Measurements from ENCODE around the gene SCN1B. TPM values are rescaled to one million over a fixed set of nuclear protein-coding genes. Genes with fewer than 3 reads are reported as not detected.

SCN1B gene
- 15.3 to 20.9 TPM (median 20.5 TPM) in 5 replicates for total RNA-seq (2022; extraction: Qiagen RNA extraction; ENCODE audit: low read depth)

GRCh38 chr19:35030257-35031071 lies at the start of gene SCN1B:
Gene SCN1B, plus strand, starts transcription at chr19:35030470. Its CDS starts 351 bp downstream, at chr19:35030821.

GRCh38 chr19:34999498-35000337 lies 30.6 kb upstream of the SCN1B start, which contains the start of gene GRAMD1A:
Gene GRAMD1A, plus strand, starts transcription at chr19:35000323. Its CDS starts 156 bp downstream, at chr19:35000479.

GRCh38 chr19:35041548-35042055 lies 11.3 kb downstream of the SCN1B start, which contains the start of gene HPN:
Gene HPN, plus strand, starts transcription at chr19:35041721. Its CDS starts 786 bp downstream, at chr19:35042507.

Other genes starting within 250 kb of the SCN1B start
- gene ZNF30, start 103.6 kb upstream of the SCN1B start, total RNA-seq (2022; extraction: Qiagen RNA extraction; ENCODE audit: low read depth), result 5.0 to 7.2 TPM (median 5.4 TPM) in 5 replicates
- gene ZNF792, start 66.2 kb upstream of the SCN1B start, total RNA-seq (2022; extraction: Qiagen RNA extraction; ENCODE audit: low read depth), result 1.3 to 2.2 TPM (median 2.1 TPM) in 5 replicates
- 127 to 167 TPM (median 165 TPM) in 5 replicates for gene GRAMD1A, start 30.1 kb upstream of the SCN1B start, total RNA-seq (2022; extraction: Qiagen RNA extraction; ENCODE audit: low read depth)
- 0.15 to 0.23 TPM in 2 of 5 replicates, not detected in the others for gene HPN, start 11.3 kb downstream of the SCN1B start, total RNA-seq (2022; extraction: Qiagen RNA extraction; ENCODE audit: low read depth)
- 0.39 to 0.46 TPM (median 0.42 TPM) in 3 of 5 replicates, not detected in the others for gene FXYD3, start 85.4 kb downstream of the SCN1B start, total RNA-seq (2022; extraction: Qiagen RNA extraction; ENCODE audit: low read depth)
- 0.13 to 0.30 TPM (median 0.21 TPM) in 4 of 5 replicates, not detected in the other for gene LGI4, start 104.6 kb downstream of the SCN1B start, total RNA-seq (2022; extraction: Qiagen RNA extraction; ENCODE audit: low read depth)
- gene FXYD1, start 108.4 kb downstream of the SCN1B start, total RNA-seq (2022; extraction: Qiagen RNA extraction; ENCODE audit: low read depth), result 0.39 to 0.57 TPM in 2 of 5 replicates, not detected in the others
- gene FXYD7, start 112.8 kb downstream of the SCN1B start, total RNA-seq (2022; extraction: Qiagen RNA extraction; ENCODE audit: low read depth), result 0.31 to 0.40 TPM in 2 of 5 replicates, not detected in the others
- gene FXYD5, start 124.3 kb downstream of the SCN1B start, total RNA-seq (2022; extraction: Qiagen RNA extraction; ENCODE audit: low read depth), result 193 to 218 TPM (median 210 TPM) in 5 replicates
- gene FAM187B, start 198.3 kb downstream of the SCN1B start, total RNA-seq (2022; extraction: Qiagen RNA extraction; ENCODE audit: low read depth), result not detected in 5 replicates
- gene LSR, start 218.5 kb downstream of the SCN1B start, total RNA-seq (2022; extraction: Qiagen RNA extraction; ENCODE audit: low read depth), result 8.0 to 13.1 TPM (median 9.4 TPM) in 5 replicates
- gene USF2, start 238.5 kb downstream of the SCN1B start, total RNA-seq (2022; extraction: Qiagen RNA extraction; ENCODE audit: low read depth), result 113 to 154 TPM (median 150 TPM) in 5 replicates

Data from A549 treated with GW870086 at 1 μM for 4 hours (cell line).